Stimulated activated naive CD8-positive, alpha-beta T cell treated with anti-CD3 and anti-CD28 coated beads, Interleukin-15, amount 100 ng/mL, for 72 hours (primary cell): Measurements from ENCODE around the gene CPNE5.
A peak's percentile ranks its signal among the peaks of the same experiment; 100 is the strongest.
"Not testable (repeated sequence)": the region's sequence is repeated elsewhere in the genome, so short reads cannot be mapped to it uniquely, and the experiment has no call there.

Source experiments
- ATAC-seq: fragments of 150-1000 bp; cut with Tn5 transposase; 2 replicates; pipeline ENCODE4 v1.10.0; 2021; ENCODE audit warnings: mild to moderate bottlenecking, moderate library complexity
- DNase-seq, 2 donors: peaks; one replicate each; pipeline ENCODE4 v3.0.0; 2021 to 2022
- H3K27ac Mint-ChIP-seq, 2 donors: one replicate each; pipeline ENCODE4 v1.8.0; 2022; ENCODE audit warnings: mild to moderate bottlenecking in 2 of 2, mixed read lengths in 2 of 2, moderate library complexity in 2 of 2
- H3K27me3 Mint-ChIP-seq: one replicate; pipeline ENCODE4 v1.8.0; 2022; ENCODE audit warnings: mixed read lengths
- H3K4me1 Mint-ChIP-seq: one replicate; pipeline ENCODE4 v1.8.0; 2022; ENCODE audit warnings: mild to moderate bottlenecking, mixed read lengths
- H3K4me3 Mint-ChIP-seq, 2 donors: one replicate each; pipeline ENCODE4 v1.8.0; 2022; ENCODE audit warnings: mild to moderate bottlenecking in 2 of 2, mixed read lengths in 2 of 2, moderate library complexity in 1 of 2
- H3K9me3 Mint-ChIP-seq, 2 donors: one replicate each; pipeline ENCODE4 v1.8.0; 2022; ENCODE audit warnings: mixed read lengths in 2 of 2

CPNE5 gene

DNA sequence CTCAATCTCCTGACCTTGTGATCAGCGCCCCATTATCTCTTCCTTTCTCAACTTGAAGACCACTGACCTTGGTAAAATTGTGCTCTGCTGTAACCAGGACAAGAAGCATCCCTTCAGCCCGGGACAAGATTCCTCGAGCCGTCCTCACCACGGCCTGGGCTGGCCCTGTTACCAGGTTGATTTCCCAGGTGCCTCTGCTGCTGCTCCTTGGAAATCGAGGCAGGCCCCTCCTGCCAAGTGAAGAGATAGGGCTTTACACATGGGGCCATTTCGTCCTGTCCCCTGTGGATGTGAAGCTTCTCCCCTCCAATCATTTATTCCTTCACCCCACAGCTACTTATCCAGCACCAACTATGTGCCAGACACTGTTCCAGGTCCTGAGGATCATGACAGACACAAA is 120.1 kb downstream of the CPNE5 start:
- Mint-ChIP-seq H3K27ac (no peak overlapping the region), H3K4me1 (no peaks in the 10 kb centered on the region), H3K27me3 (no peaks in the 10 kb centered on the region), H3K4me3 (no peak overlapping the region), H3K9me3 (no peaks in the 10 kb centered on the region)
- DNase-seq, result no peak
- no peak for ATAC-seq

DNA sequence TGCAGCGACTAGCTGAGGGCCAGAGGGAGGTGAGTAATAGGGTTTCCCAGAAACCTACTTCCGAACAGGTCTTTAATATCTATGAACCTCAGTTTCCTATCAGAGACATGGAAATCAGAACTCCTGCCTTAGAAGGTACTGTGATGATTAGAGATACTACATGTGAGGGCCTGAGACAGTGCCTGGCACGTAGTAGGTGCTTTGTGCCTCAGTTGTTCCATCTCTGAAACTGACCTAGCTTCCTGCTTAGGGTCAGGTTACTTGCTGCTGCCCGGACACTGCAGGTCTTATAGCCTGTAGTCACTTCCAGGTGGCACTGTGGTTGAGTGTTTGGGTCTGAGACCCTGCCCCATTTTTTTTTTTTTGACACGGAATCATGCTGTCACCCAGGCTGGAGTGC is 120.7 kb downstream of the CPNE5 start:
- H3K4me1 Mint-ChIP-seq, result no peaks in the 10 kb centered on the region
- DNase-seq (no peak), ATAC-seq (no peak)
- no peaks in the 10 kb centered on the region for H3K9me3 Mint-ChIP-seq
- no peak overlapping the region for H3K27ac Mint-ChIP-seq
- H3K27me3 Mint-ChIP-seq, result no peaks in the 10 kb centered on the region
- no peak overlapping the region for H3K4me3 Mint-ChIP-seq

DNA sequence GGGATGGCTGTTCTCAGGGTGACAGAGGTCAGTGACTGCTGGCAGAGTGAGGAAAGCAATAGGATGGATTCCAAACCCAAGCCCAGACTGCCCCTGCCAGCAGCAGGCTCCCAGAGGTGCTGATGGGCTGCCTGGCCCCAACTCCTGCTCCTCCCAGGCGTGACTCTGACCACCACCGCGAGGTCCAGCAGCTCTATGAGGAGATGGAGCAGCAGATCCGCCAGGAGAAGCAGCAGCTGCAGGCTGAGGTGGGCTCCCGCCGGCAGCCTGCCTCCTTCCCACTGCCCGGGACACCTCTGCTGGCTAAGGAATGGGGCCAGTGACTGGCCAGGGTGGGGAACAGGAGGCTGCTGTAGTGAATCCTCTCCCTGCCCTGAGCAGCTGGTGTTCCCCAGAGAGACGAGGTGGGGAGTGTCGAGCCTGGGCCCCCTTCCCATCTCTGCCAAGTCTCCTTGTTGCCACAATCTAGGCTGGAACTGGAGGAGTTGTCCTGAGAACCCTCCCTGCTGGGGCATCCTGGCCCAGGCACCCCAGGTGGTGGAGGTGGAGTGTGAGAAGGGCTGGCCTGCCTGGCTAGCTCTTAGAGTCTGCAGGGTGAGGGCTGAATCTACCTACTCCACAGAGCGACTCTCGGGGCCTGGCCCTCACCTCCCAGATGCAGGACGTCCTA is 121.2 kb downstream of the CPNE5 start:
- Mint-ChIP-seq H3K27ac (no peak overlapping the region), H3K27me3 (no peaks in the 10 kb centered on the region), H3K9me3 (no peaks in the 10 kb centered on the region), H3K4me3 (no peak overlapping the region), H3K4me1 (no peaks in the 10 kb centered on the region)
- ATAC-seq (no peak), DNase-seq (no peak)

DNA sequence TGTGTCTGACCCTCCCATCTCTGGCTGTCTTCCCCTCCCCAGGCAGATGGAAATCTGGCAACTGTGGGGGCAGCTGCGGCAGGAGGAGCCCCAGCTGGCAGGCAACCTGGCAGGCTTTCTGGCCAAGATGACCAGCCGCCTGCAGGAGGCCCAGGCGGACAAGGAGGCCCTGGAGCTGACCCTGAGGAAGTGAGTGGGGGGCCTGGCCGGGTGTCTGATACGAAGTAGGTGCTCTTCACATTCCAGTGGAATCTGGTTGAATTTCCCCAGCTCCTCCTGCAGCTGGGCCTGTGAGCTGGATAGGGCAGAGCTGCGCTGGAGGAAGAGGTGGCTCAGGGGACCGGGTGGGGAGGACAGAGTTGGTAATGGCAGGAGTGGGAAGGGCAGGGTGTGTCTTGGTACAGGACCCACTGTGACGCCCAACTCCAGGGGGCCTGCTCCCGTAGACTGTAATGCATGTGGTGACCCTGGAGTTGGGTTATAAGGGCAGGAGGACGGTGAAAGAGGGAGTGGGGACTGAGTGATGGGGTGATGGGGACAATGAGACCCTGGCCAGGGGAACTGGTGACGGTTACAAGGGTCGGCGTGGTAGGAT is 121.9 kb downstream of the CPNE5 start:
- H3K4me1 Mint-ChIP-seq, result no peaks in the 10 kb centered on the region
- ATAC-seq (no peak), DNase-seq (no peak)
- no peaks in the 10 kb centered on the region for H3K27me3 Mint-ChIP-seq
- H3K27ac Mint-ChIP-seq, result peak overlapping the region in 1 of 2 donors; percentile 45
- no peak overlapping the region for H3K4me3 Mint-ChIP-seq
- H3K9me3 Mint-ChIP-seq, result no peaks in the 10 kb centered on the region

DNA sequence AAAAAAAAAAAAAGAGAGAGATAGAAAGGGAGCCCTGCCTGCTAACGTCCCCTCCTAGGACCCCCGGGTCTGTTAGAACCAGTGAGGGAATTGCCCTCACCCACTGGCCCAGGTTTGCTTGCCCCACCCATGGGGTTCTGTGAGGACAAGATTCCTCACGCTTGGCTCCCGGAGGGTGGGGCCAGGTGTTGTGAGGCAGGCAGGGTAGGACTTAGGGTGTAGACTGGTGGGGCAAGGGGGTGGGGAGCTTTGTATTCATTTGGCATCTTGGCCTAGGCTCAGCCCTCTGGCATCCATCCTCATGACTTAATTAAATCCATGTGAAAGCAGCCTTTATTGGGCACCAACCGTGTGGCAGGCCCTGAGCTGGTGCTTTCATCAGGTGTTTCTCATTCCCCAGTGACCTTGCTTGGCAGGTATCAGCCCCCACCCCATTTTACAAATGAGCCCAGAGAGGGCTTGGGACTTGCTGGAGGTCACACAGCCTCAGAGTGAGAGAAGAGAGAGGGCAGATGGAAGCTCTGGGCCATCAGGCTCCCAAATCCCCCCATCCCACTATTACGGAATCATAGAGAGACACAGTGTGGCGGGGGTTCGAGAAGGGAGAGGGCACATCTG is 122.7 kb downstream of the CPNE5 start:
- Mint-ChIP-seq H3K27ac (no peak overlapping the region), H3K4me3 (no peak overlapping the region), H3K27me3 (no peaks in the 10 kb centered on the region), H3K4me1 (no peaks in the 10 kb centered on the region), H3K9me3 (no peaks in the 10 kb centered on the region)
- no peak for DNase-seq
- ATAC-seq, result no peak

DNA sequence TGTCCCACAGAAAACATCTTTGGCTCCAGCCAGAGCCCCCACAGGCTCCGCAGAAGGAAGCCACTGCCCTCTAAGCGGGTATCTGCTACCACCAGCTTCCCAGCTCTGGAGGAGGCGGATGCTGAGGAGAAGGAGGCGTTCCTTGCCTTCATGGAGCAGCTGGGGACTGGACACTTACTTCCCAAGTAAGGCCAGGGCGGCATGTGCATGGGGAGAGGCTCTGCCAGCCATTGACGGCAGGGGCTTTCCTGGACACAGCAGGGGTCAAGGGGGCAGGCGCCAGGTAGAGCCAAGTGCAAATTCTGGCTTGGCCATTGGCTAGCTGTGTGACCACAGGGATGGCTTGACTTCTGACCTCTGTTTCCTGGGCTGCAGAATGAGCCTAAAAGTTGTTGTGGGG is 123.8 kb downstream of the CPNE5 start:
- ATAC-seq (no peak), DNase-seq (no peak)
- H3K27ac Mint-ChIP-seq, result no peak overlapping the region
- H3K27me3 Mint-ChIP-seq, result no peaks in the 10 kb centered on the region
- no peak overlapping the region for H3K4me3 Mint-ChIP-seq
- no peaks in the 10 kb centered on the region for H3K9me3 Mint-ChIP-seq
- no peaks in the 10 kb centered on the region for H3K4me1 Mint-ChIP-seq

DNA sequence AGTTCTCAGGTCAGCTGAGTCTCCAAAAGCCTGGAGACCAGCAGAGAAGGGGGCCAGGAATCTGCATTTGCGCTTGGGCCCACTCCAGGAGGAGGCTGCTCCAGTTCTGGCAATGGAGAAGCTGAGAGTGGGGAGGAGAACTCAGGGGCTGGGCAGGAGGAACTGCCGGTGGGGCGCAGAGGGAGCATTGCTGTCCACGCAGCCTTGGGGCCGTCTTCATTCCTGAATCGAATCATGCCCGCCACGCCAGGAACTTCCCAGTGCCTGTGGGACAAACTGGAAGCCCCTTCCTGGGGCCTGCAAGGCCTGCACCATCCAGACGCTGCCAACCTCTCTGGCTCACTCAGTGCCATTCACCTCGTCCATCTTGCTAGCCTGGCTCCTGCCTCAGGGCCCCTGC is 124.7 kb downstream of the CPNE5 start:
- no peak overlapping the region for H3K4me3 Mint-ChIP-seq
- no peaks in the 10 kb centered on the region for H3K27me3 Mint-ChIP-seq
- ATAC-seq (no peak), DNase-seq (no peak)
- no peaks in the 10 kb centered on the region for H3K9me3 Mint-ChIP-seq
- no peak overlapping the region for H3K27ac Mint-ChIP-seq
- no peaks in the 10 kb centered on the region for H3K4me1 Mint-ChIP-seq

DNA sequence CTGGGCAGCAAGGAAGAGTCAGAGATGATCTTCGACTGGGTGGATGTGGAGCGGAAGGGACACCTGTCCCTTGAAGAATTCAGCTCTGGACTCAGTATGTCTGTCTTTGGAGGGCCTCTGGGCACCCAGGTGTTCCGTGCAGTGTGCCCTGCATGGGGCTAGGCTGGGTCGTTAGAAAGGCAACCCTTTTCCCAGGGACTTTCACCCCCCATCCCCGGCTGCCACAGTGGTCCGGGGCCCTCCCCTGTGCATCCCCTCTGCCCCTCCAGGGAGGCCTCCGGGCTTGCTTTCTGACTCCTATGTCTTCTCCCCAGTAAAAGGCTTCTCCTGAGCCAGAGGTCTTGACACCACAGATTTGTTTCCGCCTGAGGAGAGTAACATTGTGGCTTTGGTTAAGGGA is 125.4 kb downstream of the CPNE5 start:
- H3K4me1 Mint-ChIP-seq, result no peaks in the 10 kb centered on the region
- no peak for ATAC-seq
- H3K9me3 Mint-ChIP-seq, result no peaks in the 10 kb centered on the region

DNA sequence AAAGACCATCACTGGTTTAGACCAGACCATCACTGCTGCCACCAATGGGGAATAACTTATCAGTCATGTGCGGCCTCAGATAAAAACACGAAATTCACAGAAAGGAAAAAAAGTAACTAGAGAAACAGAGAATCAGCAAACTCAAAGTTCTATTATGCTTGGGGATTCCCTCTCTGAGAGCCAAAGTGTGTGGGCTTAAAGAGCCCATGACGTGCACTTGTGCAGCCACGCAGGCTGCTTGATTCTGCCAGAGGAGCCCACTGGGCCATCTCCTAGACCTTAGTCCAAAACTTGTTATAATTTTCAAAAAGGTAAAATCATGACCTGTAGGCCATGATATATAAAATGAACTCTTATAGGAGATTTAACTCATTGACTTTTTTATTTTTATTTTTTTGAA is 126.4 kb downstream of the CPNE5 start:
- no peak for ATAC-seq
- Mint-ChIP-seq H3K4me3 (no peak overlapping the region), H3K4me1 (no peaks in the 10 kb centered on the region), H3K27me3 (no peaks in the 10 kb centered on the region), H3K27ac (no peak overlapping the region), H3K9me3 (no peaks in the 10 kb centered on the region)
- no peak for DNase-seq

More for the DNA sequence above, 125.4 kb downstream of the CPNE5 start:
- H3K27me3 Mint-ChIP-seq, result no peaks in the 10 kb centered on the region
- H3K4me3 Mint-ChIP-seq, result no peak overlapping the region
- no peak for DNase-seq
- no peak overlapping the region for H3K27ac Mint-ChIP-seq

DNA sequence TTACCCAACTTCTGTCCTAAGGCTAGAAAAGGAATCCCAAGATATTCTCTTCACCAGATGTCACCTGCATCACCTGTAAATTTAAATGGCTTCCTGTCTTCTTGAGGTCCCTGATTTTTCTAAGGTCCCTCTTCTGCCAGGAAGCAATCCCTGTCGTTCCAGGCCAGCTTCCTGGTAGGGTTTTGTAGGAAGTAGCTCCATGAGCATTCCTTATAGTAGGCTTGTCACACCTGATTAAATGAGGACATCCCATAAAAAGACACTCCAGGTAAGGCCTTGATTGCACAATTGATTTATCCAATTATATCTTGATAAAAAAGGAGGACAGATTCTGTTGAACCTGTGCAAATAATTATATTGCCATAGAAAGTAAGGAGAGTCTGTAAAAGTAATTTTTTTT is 132.9 kb downstream of the CPNE5 start:
- no peaks in the 10 kb centered on the region for H3K9me3 Mint-ChIP-seq
- peaks cover 4% of the 10 kb centered on the region for H3K4me1 Mint-ChIP-seq

DNA sequence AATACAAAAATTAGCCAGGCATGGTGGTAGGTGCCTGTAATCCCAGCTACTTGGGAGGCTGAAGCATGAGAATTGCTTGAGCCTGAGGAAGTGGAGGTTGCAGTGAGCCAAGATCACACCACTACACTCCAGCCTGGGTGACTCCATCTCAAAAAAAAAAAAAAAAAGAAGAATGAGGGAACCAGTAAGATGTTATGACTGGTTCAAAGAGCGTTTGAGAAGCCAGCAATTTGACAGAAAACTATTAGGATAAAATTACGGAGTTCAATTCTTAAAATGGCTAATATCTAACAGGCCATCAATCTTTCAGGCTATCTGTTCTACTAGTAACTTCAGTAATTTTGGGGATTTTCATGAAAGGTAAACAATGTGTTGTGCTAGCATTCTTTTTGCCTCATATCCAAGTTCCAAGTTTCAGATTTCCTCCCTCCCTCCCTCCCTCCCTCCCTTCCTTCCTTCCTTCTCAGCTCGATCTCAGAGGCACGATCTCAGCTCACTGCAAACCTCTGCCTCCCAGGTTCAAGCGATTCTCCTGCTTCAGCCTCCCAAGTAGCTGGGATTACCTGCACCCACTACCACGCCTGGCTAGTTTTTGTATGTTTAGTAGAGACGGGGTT is 134.2 kb downstream of the CPNE5 start:
- not testable (repeated sequence) for H3K4me3 Mint-ChIP-seq, DNase-seq, H3K27ac Mint-ChIP-seq, H3K9me3 Mint-ChIP-seq, ATAC-seq
- Mint-ChIP-seq H3K27me3 (peaks cover 11% of the 10 kb centered on the region), H3K4me1 (peaks cover 10% of the 10 kb centered on the region)

More for the DNA sequence above, 132.9 kb downstream of the CPNE5 start:
- H3K4me3 Mint-ChIP-seq, result no peak overlapping the region
- H3K27ac Mint-ChIP-seq, result no peak overlapping the region
- DNase-seq, result no peak
- H3K27me3 Mint-ChIP-seq, result peaks cover 11% of the 10 kb centered on the region
- no peak for ATAC-seq

DNA sequence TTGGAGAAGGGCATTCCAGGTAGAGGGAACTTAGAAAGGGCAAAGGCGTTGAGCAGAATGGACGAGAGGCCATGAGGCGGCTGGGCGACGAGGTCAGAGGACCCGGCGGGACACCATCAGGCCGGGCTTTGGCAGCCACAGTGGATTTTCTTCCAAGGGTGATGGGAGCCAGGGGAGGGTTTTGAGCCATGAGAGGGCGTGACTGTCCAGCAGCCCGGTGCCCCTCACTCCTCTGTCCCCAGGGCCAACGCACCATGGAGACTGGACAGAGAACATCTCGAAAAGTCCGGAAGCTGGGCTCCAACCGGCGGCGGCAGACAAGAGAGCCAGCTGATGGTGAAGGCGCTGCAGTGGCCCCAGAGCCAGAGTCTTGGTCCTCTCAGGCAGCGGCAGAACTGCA is 135.3 kb downstream of the CPNE5 start:
- no peak for DNase-seq
- no peak overlapping the region for H3K4me3 Mint-ChIP-seq
- peaks cover 12% of the 10 kb centered on the region for H3K27me3 Mint-ChIP-seq
- peaks cover 10% of the 10 kb centered on the region for H3K4me1 Mint-ChIP-seq
- no peak for ATAC-seq
- H3K27ac Mint-ChIP-seq, result no peak overlapping the region
- no peaks in the 10 kb centered on the region for H3K9me3 Mint-ChIP-seq

DNA sequence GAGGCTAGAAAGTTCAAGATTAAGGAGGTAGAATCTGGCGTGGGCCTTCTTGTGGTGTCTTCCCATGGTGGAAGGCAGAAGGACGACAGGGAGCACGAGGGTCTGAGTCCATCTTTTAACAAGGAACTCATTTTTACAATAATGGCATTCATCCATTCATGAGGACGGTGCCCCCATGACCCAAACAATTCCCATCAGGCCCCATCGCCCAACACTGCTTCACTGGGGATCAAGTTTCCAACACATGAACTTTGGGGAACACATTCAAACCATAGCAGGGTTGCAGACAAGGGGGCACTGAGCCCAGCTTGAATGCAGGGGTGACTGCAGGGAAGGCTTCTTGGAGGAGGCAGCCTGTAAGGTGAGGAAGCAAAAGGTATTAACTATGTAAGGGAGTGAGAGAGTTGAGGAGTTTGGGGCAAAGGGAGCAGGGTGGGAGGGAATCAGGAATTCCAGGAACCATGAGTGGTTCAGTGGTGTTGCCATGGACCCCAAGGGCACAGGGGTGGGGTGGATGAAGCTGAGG is 136.1 kb downstream of the CPNE5 start:
- Mint-ChIP-seq H3K4me1 (peaks cover 10% of the 10 kb centered on the region), H3K27me3 (peaks cover 20% of the 10 kb centered on the region), H3K4me3 (no peak overlapping the region), H3K9me3 (no peaks in the 10 kb centered on the region), H3K27ac (no peak overlapping the region)
- ATAC-seq (no peak), DNase-seq (no peak)

DNA sequence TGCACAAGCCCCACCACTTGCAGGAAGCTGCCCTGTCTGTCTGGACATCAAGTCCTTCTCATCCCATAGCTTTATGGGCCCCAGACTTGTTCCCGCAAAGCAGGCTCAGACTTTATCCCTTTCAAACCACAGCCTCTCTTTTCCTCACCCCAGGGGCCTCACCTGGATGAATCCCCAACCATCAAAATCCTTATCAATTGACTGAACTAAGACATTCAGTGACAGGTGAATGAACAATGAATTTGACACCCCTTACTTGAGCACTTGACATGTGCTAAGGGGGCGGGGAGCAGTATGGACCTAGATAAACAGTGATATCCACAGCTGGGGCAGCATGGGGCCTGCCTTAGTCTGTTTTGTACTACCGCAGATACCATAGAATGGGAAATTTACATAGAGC is 136.6 kb downstream of the CPNE5 start:
- no peak overlapping the region for H3K27ac Mint-ChIP-seq
- ATAC-seq (no peak), DNase-seq (no peak)
- peaks cover 20% of the 10 kb centered on the region for H3K27me3 Mint-ChIP-seq
- no peaks in the 10 kb centered on the region for H3K9me3 Mint-ChIP-seq
- peaks cover 10% of the 10 kb centered on the region for H3K4me1 Mint-ChIP-seq
- H3K4me3 Mint-ChIP-seq, result no peak overlapping the region

DNA sequence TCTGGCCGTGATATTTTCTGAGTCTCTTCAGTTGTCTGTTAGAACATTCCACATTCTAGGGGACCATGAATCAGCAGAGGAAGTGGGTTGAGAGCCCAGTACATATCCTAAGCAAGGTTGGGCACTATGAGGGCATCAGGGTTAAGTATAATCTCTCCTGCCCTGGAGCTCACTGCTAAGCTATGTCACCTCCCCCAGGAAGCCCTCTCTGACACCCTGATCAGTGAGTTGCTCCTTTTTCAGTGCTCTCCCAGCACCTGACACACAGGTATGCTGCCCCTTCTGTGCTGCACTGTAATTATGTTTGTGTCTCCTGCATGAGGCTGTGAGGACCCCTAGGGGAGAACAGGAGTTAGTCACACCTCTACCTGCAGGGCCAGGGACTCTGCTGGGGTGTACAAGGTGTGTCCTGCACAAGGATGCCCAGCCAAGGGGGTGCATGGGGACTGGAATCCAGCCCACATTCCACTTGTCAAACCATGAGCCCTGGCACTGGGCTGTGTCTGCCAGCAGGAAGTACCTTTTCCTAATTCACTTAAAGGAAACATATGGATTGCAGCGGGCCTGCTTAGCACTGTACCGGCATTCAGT is 137.7 kb downstream of the CPNE5 start:
- Mint-ChIP-seq H3K4me1 (peaks cover 15% of the 10 kb centered on the region), H3K27me3 (peaks cover 20% of the 10 kb centered on the region), H3K27ac (peak overlapping the region in 1 of 2 donors; percentile 19), H3K9me3 (no peaks in the 10 kb centered on the region), H3K4me3 (no peak overlapping the region)
- DNase-seq (no peak), ATAC-seq (peak; percentile 64)

DNA sequence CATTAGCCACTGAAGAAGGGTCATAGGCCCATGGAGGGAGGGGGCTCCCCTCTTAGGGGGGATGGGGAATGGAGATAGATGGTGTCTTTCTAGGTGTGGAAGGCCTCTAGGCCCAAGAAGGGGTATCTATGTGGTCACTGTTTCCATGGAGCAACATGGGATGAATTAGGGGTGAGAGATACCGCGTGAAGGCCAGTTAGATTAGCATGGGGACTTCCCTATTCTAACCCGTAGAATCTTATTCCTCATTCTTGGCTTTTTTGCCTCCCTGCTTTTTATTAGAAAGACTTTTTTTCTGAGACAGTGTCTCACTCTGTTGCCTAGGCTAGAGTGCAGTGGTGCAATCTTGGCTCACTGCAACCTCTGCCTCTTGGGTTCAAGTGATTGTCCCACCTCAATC is 138.4 kb downstream of the CPNE5 start:
- H3K9me3 Mint-ChIP-seq, result no peaks in the 10 kb centered on the region
- DNase-seq (no peak), ATAC-seq (no peak)
- peaks cover 20% of the 10 kb centered on the region for H3K27me3 Mint-ChIP-seq
- H3K27ac Mint-ChIP-seq, result peak overlapping the region in 1 of 2 donors; percentile 19
- no peak overlapping the region for H3K4me3 Mint-ChIP-seq
- peaks cover 19% of the 10 kb centered on the region for H3K4me1 Mint-ChIP-seq
